ENCODE results near the gene TEX101. TPM values are rescaled to one million over a fixed set of nuclear protein-coding genes. Genes with fewer than 3 reads are reported as not detected.
"Not testable (repeated sequence)": the region's sequence is repeated elsewhere in the genome, so short reads cannot be mapped to it uniquely, and the experiment has no call there.

Gene TEX101
- total RNA-seq, 4 donors from 2014 or later: not detected

GRCh38 chr19:43435775-43436174, 21.1 kb downstream of the TEX101 start:
- H3K9me3 ChIP-seq: no peaks in the 10 kb centered on the region
- no peak for TF ChIP-seq POLR2A (IDR thresholded peaks at IDR 0.05)
- no peak for TF ChIP-seq EP300 (IDR thresholded peaks at IDR 0.05; ENCODE audit: low read depth)
- no peak for TF ChIP-seq CTCF (IDR thresholded peaks at IDR 0.05)
- no peak for TF ChIP-seq POLR2AphosphoS5 (IDR thresholded peaks at IDR 0.05)
- H3K4me3 ChIP-seq: no peak overlapping the region
- H3K27me3 ChIP-seq: no peaks in the 10 kb centered on the region
- 81% methylated on average over 3 of the region's 3 CpGs; no CpG with 5 or more reads in 1 of the 2 donors for WGBS, 2 donors (ENCODE audit: low coverage in 1 of 2)
- intact Hi-C loops (cut with DNase I; ENCODE audit: low total_unique reads) (no loop called here), in situ Hi-C loops (cut with MboI; ENCODE audit: low pct_ligation_motif_present in 1 of 4, low pct_unique_long_range_greater_than_20kb in 1 of 4, low sequenced_read_pairs in 3 of 4) (loop anchor here in 1 of 4 donors (25.0 kb wide), 1 partner anchor 377 kb away; the partner anchor contains the start of gene LYPD5)
- H3K4me1 ChIP-seq: peaks cover 8 to 25% (median 13%) of the 10 kb centered on the region in 4 donors
- H3K36me3 ChIP-seq: no peaks in the 10 kb centered on the region
- H3K27ac ChIP-seq: no peak overlapping the region
- no peak for DNase-seq

GRCh38 chr19:43437284-43437683, 22.6 kb downstream of the TEX101 start:
- not testable (repeated sequence) for DNase-seq
- in situ Hi-C loops (cut with MboI; ENCODE audit: low pct_ligation_motif_present in 1 of 4, low pct_unique_long_range_greater_than_20kb in 1 of 4, low sequenced_read_pairs in 3 of 4): loop anchor here in 1 of 4 donors (25.0 kb wide), 1 partner anchor 375 kb away; the partner anchor contains the start of gene LYPD5

GRCh38 chr19:43437712-43438111, 23.0 kb downstream of the TEX101 start:
- WGBS, 2 donors (ENCODE audit: low coverage in 1 of 2): 98% methylated on average over 6 of the region's 6 CpGs; no CpG with 5 or more reads in 1 of the 2 donors
- H3K27me3 ChIP-seq: no peaks in the 10 kb centered on the region
- DNase-seq: no peak
- no peaks in the 10 kb centered on the region for H3K9me3 ChIP-seq
- intact Hi-C loops (cut with DNase I; ENCODE audit: low total_unique reads): no loop called here
- H3K36me3 ChIP-seq: no peaks in the 10 kb centered on the region
- in situ Hi-C loops (cut with MboI; ENCODE audit: low pct_ligation_motif_present in 1 of 4, low pct_unique_long_range_greater_than_20kb in 1 of 4, low sequenced_read_pairs in 3 of 4): loop anchor here in 1 of 4 donors (25.0 kb wide), 1 partner anchor 375 kb away; the partner anchor contains the start of gene LYPD5
- TF ChIP-seq POLR2AphosphoS5 (IDR thresholded peaks at IDR 0.05): no peak
- no peak for TF ChIP-seq POLR2A (IDR thresholded peaks at IDR 0.05)
- no peak for TF ChIP-seq EP300 (IDR thresholded peaks at IDR 0.05; ENCODE audit: low read depth)
- no peak for TF ChIP-seq CTCF (IDR thresholded peaks at IDR 0.05)
- H3K27ac ChIP-seq: no peak overlapping the region
- no peak overlapping the region for H3K4me3 ChIP-seq
- H3K4me1 ChIP-seq: peaks cover 8 to 20% (median 10%) of the 10 kb centered on the region in 4 donors

More at GRCh38 chr19:43437284-43437683, 22.6 kb downstream of the TEX101 start:
- H3K27me3 ChIP-seq; H3K27ac ChIP-seq; H3K9me3 ChIP-seq; H3K4me3 ChIP-seq; intact Hi-C loops (cut with DNase I; ENCODE audit: low total_unique reads); H3K36me3 ChIP-seq: not testable (repeated sequence)
- WGBS, 2 donors (ENCODE audit: low coverage in 1 of 2): 84 to 85% methylated on average over 10 to 11 of the region's 11 CpGs
- peaks cover 8 to 20% (median 10%) of the 10 kb centered on the region in 4 donors for H3K4me1 ChIP-seq

GRCh38 chr19:43438291-43439031, 23.8 kb downstream of the TEX101 start:
- peaks cover 8 to 20% (median 10%) of the 10 kb centered on the region in 4 donors for H3K4me1 ChIP-seq
- H3K9me3 ChIP-seq: no peaks in the 10 kb centered on the region
- TF ChIP-seq POLR2AphosphoS5 (IDR thresholded peaks at IDR 0.05) (peak; percentile 77 to 93 (median 91)), CTCF (IDR thresholded peaks at IDR 0.05) (no peak), EP300 (IDR thresholded peaks at IDR 0.05; ENCODE audit: low read depth) (no peak)
- 24 to 32% methylated on average over 5 to 9 of the region's 9 CpGs for WGBS, 2 donors (ENCODE audit: low coverage in 1 of 2)
- peak overlapping the region in 3 of 4 donors; percentile 8 to 41 (median 23) for H3K27ac ChIP-seq
- H3K36me3 ChIP-seq: no peaks in the 10 kb centered on the region
- no peaks in the 10 kb centered on the region for H3K27me3 ChIP-seq
- in situ Hi-C loops (cut with MboI; ENCODE audit: low pct_ligation_motif_present in 1 of 4, low pct_unique_long_range_greater_than_20kb in 1 of 4, low sequenced_read_pairs in 3 of 4): loop anchor here in 1 of 4 donors (25.0 kb wide), 1 partner anchor 374 kb away; the partner anchor contains the start of gene LYPD5
- intact Hi-C loops (cut with DNase I; ENCODE audit: low total_unique reads): no loop called here
- peak; percentile 45 for DNase-seq
- no peak overlapping the region for H3K4me3 ChIP-seq
